Measurements from ENCODE around the gene YWHAG.

GRCh38 chr7:76336094-76336493, 22.7 kb downstream of the YWHAG start:
- no peak for TF ChIP-seq CTCF (IDR thresholded peaks at IDR 0.05)
- no peak for TF ChIP-seq POLR2A (IDR thresholded peaks at IDR 0.05)

All from esophagus squamous epithelium (tissue), 4 donors.